ENCODE results near the gene DMRT2. TPM values are rescaled to one million over a fixed set of nuclear protein-coding genes. Genes with fewer than 3 reads are reported as not detected.

Gene DMRT2
- total and polyA plus RNA-seq, 2 donors (not counting 3 experiments of a cell fraction or from before 2014, with no cell fraction given), result not detected

- Histone ChIP-seq H3K4me2 (ENCODE audit: insufficient read depth, low read length) (no peak overlapping the region), H3K4me1 (ENCODE audit: control insufficient read depth, extremely low read depth, insufficient read depth, low read length) (no peaks in the 10 kb centered on the region), H3K9me1 (replicated peaks; ENCODE audit: control insufficient read depth, extremely low read depth, insufficient read depth, low read length) (no peaks in the 10 kb centered on the region), H3K4me3 (replicated peaks in 1 of 3; ENCODE audit: insufficient read depth in 1 of 3, low read depth in 1 of 3, low read length in 3 of 3) (no peak overlapping the region), H2AFZ (ENCODE audit: low read depth, low read length) (no peak overlapping the region), H3K9me3 (replicated peaks; ENCODE audit: control insufficient read depth, insufficient read depth, low read length) (no peaks in the 10 kb centered on the region), H3K9ac (replicated peaks; ENCODE audit: extremely low read depth, insufficient read depth, low read length) (no peak overlapping the region), H3K79me2 (ENCODE audit: control insufficient read depth, insufficient read depth, low read length) (no peaks in the 10 kb centered on the region), H3K27ac (ENCODE audit: insufficient read depth, low read depth, low read length) (no peak overlapping the region), H4K20me1 (replicated peaks; ENCODE audit: control insufficient read depth, extremely low read depth, insufficient read depth, low read length) (no peaks in the 10 kb centered on the region), H3K27me3 (ENCODE audit: control insufficient read depth in 2 of 2, insufficient read depth in 2 of 2, low read length in 2 of 2) (no peaks in the 10 kb centered on the region), H3K36me3 (ENCODE audit: control insufficient read depth in 2 of 2, extremely low read depth in 1 of 2, insufficient read depth in 2 of 2, low read length in 2 of 2) (no peaks in the 10 kb centered on the region)
- dilution Hi-C loops (cut with MboI; ENCODE audit: extremely low pct_ligation_motif_present, low sequenced_read_pairs), result no loop called here
- POLR2A ChIA-PET, result no interaction called here
- TF ChIP-seq JUN (IDR thresholded peaks at IDR 0.05; ENCODE audit: borderline replicate concordance, insufficient read depth, insufficient read length, low read depth), result no peak
- TF ChIP-seq POLR2A (IDR thresholded peaks at IDR 0.05; ENCODE audit: low read depth, low read length), result no peak
- no peak for TF ChIP-seq MAX (IDR thresholded peaks at IDR 0.05; ENCODE audit: insufficient read depth, insufficient read length)
- TF ChIP-seq POLR2AphosphoS5 (IDR thresholded peaks at IDR 0.05; ENCODE audit: insufficient read depth, low read depth, low read length), result no peak
- TF ChIP-seq MYC (IDR thresholded peaks at IDR 0.05; ENCODE audit: low read depth, low read length), result no peak
- no peak for TF ChIP-seq EZH2 (IDR thresholded peaks at IDR 0.05; ENCODE audit: borderline replicate concordance, low read depth, low read length, severe bottlenecking)
- TF ChIP-seq CTCF (IDR thresholded peaks at IDR 0.05; ENCODE audit: extremely low read depth in 1 of 2, insufficient read depth in 1 of 2, low read depth in 1 of 2, low read length in 2 of 2), result no peak
- TF ChIP-seq GATA2 (IDR thresholded peaks at IDR 0.05; ENCODE audit: insufficient read depth, insufficient read length, low read depth, low read length), result no peak
- no peak for TF ChIP-seq FOS (IDR thresholded peaks at IDR 0.05; ENCODE audit: borderline replicate concordance, insufficient read depth, low read length)
- no TSS peak for BruUV-seq (replicated peaks)
- intact Hi-C loops (cut with micrococcal nuclease), result no loop called here
- CTCF ChIA-PET, result no interaction called here
- FAIRE-seq (no peak), DNase-seq (ENCODE audit: low read depth, low spot score) (no peak)
These were observed 15.9 kb upstream of the DMRT2 start for GRCh38 chr9:1034271-1034670.
